HAP-1 (cell line): ENCODE measurements around the gene PRR20G.
"Not testable (repeated sequence)": the region's sequence is repeated elsewhere in the genome, so short reads cannot be mapped to it uniquely, and the experiment has no call there.

Experiments used
- DNase-seq, 2 experiments: peaks; one replicate each; pipeline ENCODE4 v3.0.0-alpha.2; 2016 to 2020; ENCODE audit warnings: low spot score in 2 of 2
- H3K27me3 ChIP-seq: fragments of 250-450 bp; sonication (Bioruptor Pico); 2 replicates; pipeline ENCODE4 v1.5.1; 2020; ENCODE audit warnings: low read depth, mild to moderate bottlenecking, moderate library complexity
- H3K36me3 ChIP-seq: fragments of 250-450 bp; sonication (Bioruptor Pico); replicated peaks from 2 replicates; pipeline ENCODE4 v1.5.1; 2020; ENCODE audit warnings: mild to moderate bottlenecking
- H3K4me1 ChIP-seq: fragments of 250-450 bp; sonication (Bioruptor Pico); 2 replicates; pipeline ENCODE4 v1.5.1; 2020; ENCODE audit warnings: mild to moderate bottlenecking
- H3K4me3 ChIP-seq: fragments of 250-450 bp; sonication (Bioruptor Pico); 2 replicates; pipeline ENCODE4 v1.5.1; 2020; ENCODE audit warnings: mild to moderate bottlenecking, moderate library complexity
- H3K9me3 ChIP-seq: fragments of 250-450 bp; sonication (Bioruptor Pico); 2 replicates; pipeline ENCODE4 v1.5.1; 2020; ENCODE audit warnings: mild to moderate bottlenecking, moderate library complexity
- in situ Hi-C: fragments of 300-500 bp; cut with MboI; formaldehyde crosslinking; loops from 3 replicates; pipeline ENCODE4 v1.14.3; 2020; ENCODE audit warnings: low sequenced_read_pairs, inconsistent platforms, mixed read lengths

Gene PRR20G

DNA sequence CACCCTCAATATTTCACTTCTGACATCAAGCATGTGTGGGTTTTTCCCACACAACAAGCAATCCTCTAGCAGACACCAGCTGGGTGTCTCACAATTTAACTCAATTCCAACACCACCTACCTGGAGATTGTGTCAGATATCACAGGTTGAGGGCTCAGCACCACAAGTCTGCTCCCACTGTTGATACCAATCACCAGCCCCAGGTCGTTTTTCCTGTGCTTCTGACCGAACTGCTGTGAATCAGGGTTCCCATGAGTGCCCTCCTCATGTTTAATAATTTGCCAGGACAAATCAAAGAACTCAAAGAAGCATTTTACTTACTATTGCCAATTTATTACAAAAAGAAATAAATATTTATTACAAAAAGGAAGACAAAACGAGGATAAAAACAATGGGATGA is 25.0 kb upstream of the PRR20G start:
- in situ Hi-C loops, result no loop called here
- Histone ChIP-seq H3K4me3 (no peak overlapping the region), H3K4me1 (no peaks in the 10 kb centered on the region), H3K9me3 (no peaks in the 10 kb centered on the region), H3K36me3 (no peaks in the 10 kb centered on the region), H3K27me3 (no peaks in the 10 kb centered on the region)
- no peak for DNase-seq

- in situ Hi-C loops, DNase-seq: not testable (repeated sequence)
Measured at GRCh38 chr3:127308821-127309220, 21.0 kb upstream of the PRR20G start.

GRCh38 chr3:127307916-127308315 is 20.1 kb upstream of the PRR20G start:
- Histone ChIP-seq H3K27me3 (0 out of 2 replicates have a peak, but pooled peaks cover 3% of the 10 kb centered on the region), H3K4me1 (no peaks in the 10 kb centered on the region), H3K9me3 (no peaks in the 10 kb centered on the region), H3K4me3 (no peak overlapping the region), H3K36me3 (no peaks in the 10 kb centered on the region)
- in situ Hi-C loops, result no loop called here
- DNase-seq, result no peak

More at GRCh38 chr3:127308821-127309220, 21.0 kb upstream of the PRR20G start:
- H3K4me1 ChIP-seq, H3K4me3 ChIP-seq, H3K27me3 ChIP-seq, H3K36me3 ChIP-seq, H3K9me3 ChIP-seq: not testable (repeated sequence)

GRCh38 chr3:127307112-127307835 is 19.4 kb upstream of the PRR20G start:
- H3K36me3 ChIP-seq, result no peaks in the 10 kb centered on the region
- no peak for DNase-seq
- 0 out of 2 replicates have a peak, but pooled peaks cover 4% of the 10 kb centered on the region for H3K27me3 ChIP-seq
- no peaks in the 10 kb centered on the region for H3K4me1 ChIP-seq
- in situ Hi-C loops, result no loop called here
- no peaks in the 10 kb centered on the region for H3K9me3 ChIP-seq
- no peak overlapping the region for H3K4me3 ChIP-seq

DNA sequence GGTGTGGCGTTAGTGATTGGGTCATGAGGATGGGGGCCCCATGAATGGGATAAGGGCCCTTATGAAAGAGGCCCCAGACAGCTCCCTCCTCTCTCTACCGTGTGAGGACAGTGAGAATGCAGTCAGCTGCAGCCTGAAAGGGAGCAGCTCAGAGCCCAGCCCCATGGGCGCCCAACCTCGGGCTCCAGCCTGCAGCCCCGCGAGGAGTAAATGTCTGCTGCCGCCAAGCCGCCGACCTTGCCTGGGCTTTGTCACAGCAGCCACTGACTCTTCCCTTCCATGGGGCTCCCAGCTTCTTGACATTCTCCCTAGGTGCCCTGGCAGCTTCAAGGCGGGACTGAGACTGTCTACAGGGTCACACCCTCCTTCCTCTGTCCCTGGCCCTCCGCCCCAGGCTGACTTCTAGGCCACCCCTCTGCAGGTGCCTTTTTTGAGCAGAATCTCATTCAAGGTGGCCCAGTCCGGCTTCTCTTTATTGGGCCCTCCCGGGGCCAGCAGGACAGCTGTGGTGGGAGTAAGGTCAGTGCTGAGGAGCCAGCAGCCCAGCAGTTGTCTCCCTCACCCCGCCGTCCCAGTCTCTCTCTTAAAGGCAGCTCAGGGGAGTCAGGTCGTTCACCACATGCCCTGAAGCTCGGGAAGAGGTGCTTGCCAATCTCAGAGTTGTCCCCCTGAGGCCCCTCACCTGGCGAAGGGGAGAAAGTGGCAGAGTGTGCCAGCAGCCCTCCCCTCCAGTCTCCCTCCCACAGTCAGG is 18.7 kb upstream of the PRR20G start:
- Histone ChIP-seq H3K36me3 (no peaks in the 10 kb centered on the region), H3K27me3 (0 out of 2 replicates have a peak, but pooled peaks cover 4% of the 10 kb centered on the region), H3K4me1 (no peaks in the 10 kb centered on the region), H3K4me3 (no peak overlapping the region), H3K9me3 (no peaks in the 10 kb centered on the region)
- DNase-seq, result no peak
- in situ Hi-C loops, result no loop called here

GRCh38 chr3:127305499-127306060 is 17.7 kb upstream of the PRR20G start:
- no peak for DNase-seq
- H3K4me3 ChIP-seq, result no peak overlapping the region
- H3K36me3 ChIP-seq, result no peaks in the 10 kb centered on the region
- 0 out of 2 replicates have a peak, but pooled peaks cover 7% of the 10 kb centered on the region for H3K27me3 ChIP-seq
- in situ Hi-C loops, result no loop called here
- no peaks in the 10 kb centered on the region for H3K9me3 ChIP-seq
- no peaks in the 10 kb centered on the region for H3K4me1 ChIP-seq

GRCh38 chr3:127304121-127304744 is 16.4 kb upstream of the PRR20G start:
- DNase-seq, result peak in 1 of 2 experiments; percentile 65
- in situ Hi-C loops, result no loop called here
- 0 out of 2 replicates have a peak, but pooled peaks cover 9% of the 10 kb centered on the region for H3K27me3 ChIP-seq
- H3K4me3 ChIP-seq, result no peak overlapping the region
- no peaks in the 10 kb centered on the region for H3K4me1 ChIP-seq
- H3K9me3 ChIP-seq, result no peaks in the 10 kb centered on the region
- H3K36me3 ChIP-seq, result no peaks in the 10 kb centered on the region

- Histone ChIP-seq H3K27me3 (0 out of 2 replicates have a peak, but pooled peaks cover 9% of the 10 kb centered on the region), H3K4me1 (no peaks in the 10 kb centered on the region), H3K9me3 (no peaks in the 10 kb centered on the region), H3K4me3 (no peak overlapping the region), H3K36me3 (no peaks in the 10 kb centered on the region)
- DNase-seq, result no peak
- in situ Hi-C loops, result no loop called here
Measured at GRCh38 chr3:127299276-127299675, 11.4 kb upstream of the PRR20G start.

DNA sequence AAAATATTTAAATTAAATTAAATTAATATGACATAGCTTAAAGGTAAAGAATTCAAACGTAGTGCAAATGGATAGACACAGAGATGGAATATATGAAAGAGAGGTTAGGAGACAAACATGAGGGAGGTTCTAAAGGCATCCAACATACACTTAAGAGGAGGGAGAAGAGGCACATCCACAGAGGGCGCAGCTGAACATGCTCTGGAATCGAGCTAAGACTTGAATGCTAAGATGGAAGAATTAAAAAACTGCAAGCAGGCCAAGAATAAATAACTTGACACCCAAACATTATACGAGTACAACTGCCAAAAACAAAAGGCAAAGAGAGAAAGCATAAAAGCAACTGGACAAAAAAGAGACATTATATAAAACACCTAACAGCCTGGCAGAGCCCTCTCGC is 9.1 kb upstream of the PRR20G start:
- no peaks in the 10 kb centered on the region for H3K9me3 ChIP-seq
- no peak for DNase-seq
- no peaks in the 10 kb centered on the region for H3K36me3 ChIP-seq
- no peak overlapping the region for H3K4me3 ChIP-seq
- H3K4me1 ChIP-seq, result no peaks in the 10 kb centered on the region
- in situ Hi-C loops, result no loop called here
- 0 out of 2 replicates have a peak, but pooled peaks cover 5% of the 10 kb centered on the region for H3K27me3 ChIP-seq

DNA sequence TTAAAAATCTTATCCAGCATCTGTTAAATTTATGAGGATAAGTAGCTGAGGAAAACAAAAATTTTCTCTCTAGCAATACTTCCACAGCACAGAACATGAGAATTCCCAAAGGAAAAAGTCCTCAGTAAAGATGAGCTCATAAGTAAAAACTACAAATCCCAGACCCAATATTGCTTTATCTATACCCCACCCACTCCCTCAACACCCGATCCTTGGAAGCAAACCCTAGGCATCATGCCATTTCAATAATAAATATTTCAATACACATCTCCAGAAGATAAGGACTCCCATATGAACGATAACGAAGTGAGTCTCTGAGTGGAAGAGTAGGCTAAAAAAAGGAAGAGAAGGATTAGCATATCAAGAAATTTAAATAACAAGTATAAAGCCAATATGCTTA is 8.3 kb upstream of the PRR20G start:
- no peak overlapping the region for H3K4me3 ChIP-seq
- in situ Hi-C loops, result no loop called here
- H3K4me1 ChIP-seq, result no peaks in the 10 kb centered on the region
- 0 out of 2 replicates have a peak, but pooled peaks cover 5% of the 10 kb centered on the region for H3K27me3 ChIP-seq
- no peaks in the 10 kb centered on the region for H3K9me3 ChIP-seq
- DNase-seq, result no peak
- H3K36me3 ChIP-seq, result no peaks in the 10 kb centered on the region

- H3K9me3 ChIP-seq, H3K4me1 ChIP-seq, H3K4me3 ChIP-seq, H3K36me3 ChIP-seq, in situ Hi-C loops, H3K27me3 ChIP-seq, DNase-seq: not testable (repeated sequence)
Measured at GRCh38 chr3:127293650-127294049, 5.8 kb upstream of the PRR20G start.

- in situ Hi-C loops, result no loop called here
- no peak for DNase-seq
- H3K9me3 ChIP-seq, result no peaks in the 10 kb centered on the region
- H3K4me3 ChIP-seq, result no peak overlapping the region
- H3K27me3 ChIP-seq, result no peaks in the 10 kb centered on the region
- no peaks in the 10 kb centered on the region for H3K4me1 ChIP-seq
- no peaks in the 10 kb centered on the region for H3K36me3 ChIP-seq
Measured at GRCh38 chr3:127291611-127292010, 3.8 kb upstream of the PRR20G start.

DNA sequence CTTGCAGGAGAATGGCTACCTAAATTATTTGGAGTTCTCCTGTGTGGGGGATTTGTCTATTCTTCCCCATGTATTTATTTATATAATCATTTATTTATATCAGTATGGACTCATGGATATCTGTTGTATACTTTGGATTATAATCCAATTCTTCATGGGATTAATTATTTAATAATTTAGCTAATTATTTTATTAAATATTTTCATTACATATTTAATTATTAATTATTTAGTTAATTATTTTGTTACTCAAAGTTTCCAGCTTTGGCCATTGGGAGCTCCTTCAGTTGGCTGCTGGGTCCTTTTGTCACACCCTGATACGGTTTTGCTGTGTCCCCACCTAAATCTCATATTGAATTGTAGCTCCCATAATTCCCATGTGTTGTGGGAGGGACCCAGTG is 3.3 kb upstream of the PRR20G start:
- Histone ChIP-seq H3K27me3 (no peaks in the 10 kb centered on the region; the same call in 1 of the 2 replicates), H3K4me3 (no peak overlapping the region), H3K9me3 (no peaks in the 10 kb centered on the region), H3K36me3 (no peaks in the 10 kb centered on the region), H3K4me1 (no peaks in the 10 kb centered on the region)
- DNase-seq, result no peak
- in situ Hi-C loops, result no loop called here
